OCI-LY1 (cell line): ENCODE data around the gene DYRK1A.
"Not testable (repeated sequence)": the region's sequence is repeated elsewhere in the genome, so short reads cannot be mapped to it uniquely, and the experiment has no call there.

Experiments
- H2AFZ ChIP-seq: fragments of 200-600 bp; sonication (generic), shearing (Covaris generic); 2 replicates; pipeline ENCODE4 v1.6.0; 2014; ENCODE audit warnings: antibody characterized with exemption, mild to moderate bottlenecking, low read length
- H3F3A ChIP-seq: fragments of 200-600 bp; sonication (generic), shearing (Covaris generic); 2 replicates; pipeline ENCODE4 v1.6.0; 2014; ENCODE audit warnings: mild to moderate bottlenecking, antibody characterized with exemption, low read length, moderate library complexity; ENCODE audit not compliant: insufficient read depth
- H3K27ac ChIP-seq: fragments of 200-600 bp; sonication (generic); 2 replicates; pipeline ENCODE4 v1.5.1; 2014; ENCODE audit warnings: low read length, mixed run types, mild to moderate bottlenecking, low read depth; ENCODE audit not compliant: poor library complexity, severe bottlenecking
- H3K27me3 ChIP-seq: fragments of 200-600 bp; sonication (generic); 2 replicates; pipeline ENCODE4 v1.6.0; 2014; ENCODE audit warnings: antibody characterized with exemption, mild to moderate bottlenecking, low read length, moderate library complexity; ENCODE audit not compliant: insufficient read depth
- H3K36me3 ChIP-seq: fragments of 200-600 bp; sonication (generic); 2 replicates; pipeline ENCODE4 v1.6.1; 2014; ENCODE audit warnings: mild to moderate bottlenecking, antibody characterized with exemption, low read length, moderate library complexity, mixed read lengths; ENCODE audit not compliant: insufficient read depth
- H3K4me1 ChIP-seq: fragments of 200-600 bp; sonication (generic); 2 replicates; pipeline ENCODE4 v1.5.1; 2014; ENCODE audit warnings: mild to moderate bottlenecking, low read length, moderate library complexity; ENCODE audit not compliant: insufficient read depth, severe bottlenecking
- H3K4me2 ChIP-seq: fragments of 200-600 bp; sonication (generic), shearing (Covaris generic); 2 replicates; pipeline ENCODE4 v1.6.1; 2014; ENCODE audit warnings: low read length
- H3K4me3 ChIP-seq: fragments of 200-600 bp; sonication (generic); 2 replicates; pipeline ENCODE4 v1.5.1; 2014; ENCODE audit warnings: low read length, low read depth, mild to moderate bottlenecking, mixed read lengths; ENCODE audit not compliant: poor library complexity, severe bottlenecking
- H3K79me2 ChIP-seq: fragments of 200-600 bp; shearing (Covaris generic); 2 replicates; pipeline ENCODE4 v1.6.1; 2016; ENCODE audit warnings: mixed run types, low read length, mixed read lengths; ENCODE audit not compliant: insufficient read depth
- H3K9ac ChIP-seq: fragments of 200-600 bp; sonication (generic), shearing (Covaris generic); 2 replicates; pipeline ENCODE4 v1.6.1; 2014; ENCODE audit warnings: mild to moderate bottlenecking, low read length, mixed read lengths
- H3K9me2 ChIP-seq: fragments of 200-600 bp; sonication (generic), shearing (Covaris generic); 2 replicates; pipeline ENCODE4 v1.6.1; 2014; ENCODE audit warnings: low read depth, mild to moderate bottlenecking, low read length, mixed read lengths
- H3K9me3 ChIP-seq: fragments of 200-600 bp; shearing (Covaris generic); 2 replicates; pipeline ENCODE4 v1.6.1; 2014; ENCODE audit warnings: low read length, mixed read lengths
- H4K20me1 ChIP-seq: fragments of 200-600 bp; sonication (generic), shearing (Covaris generic); 2 replicates; pipeline ENCODE4 v1.6.0; 2016; ENCODE audit warnings: mild to moderate bottlenecking, low read length; ENCODE audit not compliant: insufficient read depth
- EZH2 ChIP-seq: fragments of 200-600 bp; sonication (generic), shearing (Covaris generic); IDR thresholded peaks from 2 replicates; pipeline ENCODE4 v1.8.0; 2017; ENCODE audit warnings: borderline replicate concordance, mixed run types, mild to moderate bottlenecking, antibody characterized with exemption, low read length, moderate library complexity, mixed read lengths
- TF ChIP-seq, protein P1 (sequence below): fragments of 200-600 bp; sonication (generic), shearing (Covaris generic); IDR thresholded peaks from 2 replicates; pipeline ENCODE4 v1.5.1; 2017; ENCODE audit warnings: mild to moderate bottlenecking, antibody characterized with exemption, low read length, moderate library complexity, mixed read lengths

DYRK1A gene

DNA sequence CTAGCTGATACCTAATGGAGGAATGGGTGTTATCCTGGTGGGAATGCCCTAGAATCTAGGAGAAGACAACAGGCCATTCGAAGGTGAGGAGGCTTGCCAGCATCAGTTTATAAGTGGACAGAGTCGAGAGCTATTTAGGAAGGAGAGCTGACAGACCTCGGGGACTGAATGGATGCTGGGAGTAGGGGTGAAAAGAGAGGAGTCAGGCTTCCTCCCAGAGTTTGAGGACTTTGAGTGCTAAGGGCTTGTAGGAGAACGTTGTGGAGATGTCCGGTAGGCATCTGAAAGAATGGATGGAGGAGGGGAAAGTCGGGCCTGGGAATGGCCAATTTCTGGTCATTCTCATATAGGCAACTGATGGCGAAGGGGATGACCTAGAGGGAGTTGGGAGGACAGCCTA, 155.1 kb downstream of the DYRK1A start:
- Histone ChIP-seq H3K36me3 (peaks cover 5% of the 10 kb centered on the region), H3K27me3 (no peaks in the 10 kb centered on the region), H3K4me2 (no peak overlapping the region), H3F3A (no peaks in the 10 kb centered on the region), H3K4me3 (no peak overlapping the region), H3K9me3 (no peaks in the 10 kb centered on the region), H3K27ac (no peak overlapping the region), H3K4me1 (no peaks in the 10 kb centered on the region), H3K79me2 (no peaks in the 10 kb centered on the region), H3K9me2 (no peaks in the 10 kb centered on the region), H3K9ac (no peak overlapping the region), H4K20me1 (no peaks in the 10 kb centered on the region), H2AFZ (no peak overlapping the region)
- TF ChIP-seq, protein P1, sequence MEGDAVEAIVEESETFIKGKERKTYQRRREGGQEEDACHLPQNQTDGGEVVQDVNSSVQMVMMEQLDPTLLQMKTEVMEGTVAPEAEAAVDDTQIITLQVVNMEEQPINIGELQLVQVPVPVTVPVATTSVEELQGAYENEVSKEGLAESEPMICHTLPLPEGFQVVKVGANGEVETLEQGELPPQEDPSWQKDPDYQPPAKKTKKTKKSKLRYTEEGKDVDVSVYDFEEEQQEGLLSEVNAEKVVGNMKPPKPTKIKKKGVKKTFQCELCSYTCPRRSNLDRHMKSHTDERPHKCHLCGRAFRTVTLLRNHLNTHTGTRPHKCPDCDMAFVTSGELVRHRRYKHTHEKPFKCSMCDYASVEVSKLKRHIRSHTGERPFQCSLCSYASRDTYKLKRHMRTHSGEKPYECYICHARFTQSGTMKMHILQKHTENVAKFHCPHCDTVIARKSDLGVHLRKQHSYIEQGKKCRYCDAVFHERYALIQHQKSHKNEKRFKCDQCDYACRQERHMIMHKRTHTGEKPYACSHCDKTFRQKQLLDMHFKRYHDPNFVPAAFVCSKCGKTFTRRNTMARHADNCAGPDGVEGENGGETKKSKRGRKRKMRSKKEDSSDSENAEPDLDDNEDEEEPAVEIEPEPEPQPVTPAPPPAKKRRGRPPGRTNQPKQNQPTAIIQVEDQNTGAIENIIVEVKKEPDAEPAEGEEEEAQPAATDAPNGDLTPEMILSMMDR: no peak
- TF ChIP-seq EZH2: no peak

DNA sequence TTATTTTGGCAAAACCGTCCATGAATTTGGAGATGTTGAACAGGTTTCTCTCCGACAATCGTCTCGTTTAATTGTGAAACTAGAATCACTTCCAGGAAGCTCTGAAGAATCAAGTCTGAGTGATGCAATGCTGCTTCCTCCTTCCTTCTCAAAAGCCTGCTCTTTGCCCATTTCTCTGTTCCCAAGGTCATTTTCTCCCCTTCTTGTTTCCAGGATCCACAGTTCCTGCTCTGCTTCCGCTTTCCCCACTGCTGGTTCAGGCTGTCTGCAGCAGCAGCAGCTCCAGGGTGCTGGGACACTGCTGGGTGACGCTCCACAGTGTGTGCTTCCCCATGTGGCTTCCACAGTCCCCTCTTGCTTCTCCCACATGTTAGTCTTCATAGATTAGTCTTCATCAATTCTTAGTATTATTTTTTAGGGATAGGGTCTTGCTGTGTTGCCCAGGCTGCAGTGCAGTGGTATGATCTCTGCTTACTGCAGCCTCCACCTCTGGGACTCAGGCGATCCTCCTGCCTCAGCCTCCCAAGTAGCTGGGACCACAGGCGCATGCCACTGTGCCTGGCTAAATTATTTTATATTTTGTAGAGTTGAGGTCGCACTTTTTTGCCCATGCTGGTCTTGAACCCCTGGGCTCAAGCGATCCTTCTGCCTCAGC, 156.2 kb downstream of the DYRK1A start:
- Histone ChIP-seq H3K27ac (no peak overlapping the region), H3K4me2 (no peak overlapping the region), H3K4me1 (no peaks in the 10 kb centered on the region), H3F3A (no peaks in the 10 kb centered on the region), H3K4me3 (no peak overlapping the region), H4K20me1 (no peaks in the 10 kb centered on the region), H3K9me2 (no peaks in the 10 kb centered on the region), H3K36me3 (no peaks in the 10 kb centered on the region), H3K9me3 (no peaks in the 10 kb centered on the region), H3K79me2 (no peaks in the 10 kb centered on the region), H3K9ac (no peak overlapping the region), H2AFZ (no peak overlapping the region), H3K27me3 (no peaks in the 10 kb centered on the region)
- TF ChIP-seq, protein P1: no peak
- no peak for TF ChIP-seq EZH2

DNA sequence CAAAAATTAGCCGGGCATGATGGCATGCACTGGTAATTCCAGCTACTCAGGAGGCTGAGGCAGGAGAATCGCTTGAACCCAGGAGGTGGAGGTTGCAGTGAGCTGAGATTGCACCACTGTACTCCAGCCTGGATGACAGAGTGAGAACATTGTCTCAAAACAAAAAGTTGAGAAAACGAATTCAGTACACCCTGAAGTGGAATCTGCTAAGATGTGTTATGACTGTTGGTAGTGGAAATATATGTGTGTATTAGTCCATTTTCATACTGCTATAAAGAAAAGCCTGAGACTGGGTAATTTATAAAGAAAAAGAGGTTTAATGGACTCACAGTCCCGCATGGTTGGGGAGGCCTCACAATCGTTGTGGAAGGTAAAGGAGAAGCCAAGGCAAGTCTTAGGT, 158.4 kb downstream of the DYRK1A start:
- not testable (repeated sequence) for H3K9me3 ChIP-seq, H3K9ac ChIP-seq, H3K9me2 ChIP-seq

DNA sequence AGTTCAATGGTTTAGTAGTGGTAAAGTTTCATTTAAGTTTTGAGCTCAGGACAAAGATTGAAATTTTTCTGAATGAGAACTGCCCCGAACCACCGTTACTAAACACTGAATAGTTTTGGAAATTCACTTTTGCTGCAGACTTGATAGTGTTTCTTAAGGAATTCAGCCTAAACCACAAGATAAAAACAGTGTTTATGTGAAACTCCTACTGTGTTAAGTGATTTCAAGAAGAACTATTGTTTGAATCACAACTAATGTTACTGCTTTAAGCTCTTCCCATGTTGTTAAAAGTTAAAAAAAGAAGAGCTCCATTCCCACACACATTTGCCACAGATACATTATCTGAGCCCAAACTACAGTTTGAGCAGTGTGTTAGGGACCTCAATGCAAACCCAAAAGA, 159.2 kb downstream of the DYRK1A start:
- no peak overlapping the region for H3K4me3 ChIP-seq
- H3K79me2 ChIP-seq: no peaks in the 10 kb centered on the region
- H4K20me1 ChIP-seq: no peaks in the 10 kb centered on the region
- H3K9ac ChIP-seq: no peak overlapping the region
- no peak overlapping the region for H2AFZ ChIP-seq
- TF ChIP-seq, protein P1: no peak
- no peak for TF ChIP-seq EZH2
- no peaks in the 10 kb centered on the region for H3K4me1 ChIP-seq
- H3K4me2 ChIP-seq: no peak overlapping the region
- H3K9me3 ChIP-seq: no peaks in the 10 kb centered on the region
- H3F3A ChIP-seq: no peaks in the 10 kb centered on the region
- H3K36me3 ChIP-seq: no peaks in the 10 kb centered on the region
- 0 out of 2 replicates have a peak, but pooled peaks cover 4% of the 10 kb centered on the region for H3K27me3 ChIP-seq
- H3K27ac ChIP-seq: no peak overlapping the region
- H3K9me2 ChIP-seq: no peaks in the 10 kb centered on the region

More for the DNA sequence above, 158.4 kb downstream of the DYRK1A start:
- H3K4me1 ChIP-seq, H3K27ac ChIP-seq, H3K36me3 ChIP-seq, H3F3A ChIP-seq, H3K27me3 ChIP-seq, H4K20me1 ChIP-seq, H3K79me2 ChIP-seq, H2AFZ ChIP-seq, H3K4me3 ChIP-seq, H3K4me2 ChIP-seq: not testable (repeated sequence)
